Osteocyte (in vitro differentiated cells): Measurements from ENCODE around the gene GAB2. TPM values are rescaled to one million over a fixed set of nuclear protein-coding genes. Genes with fewer than 3 reads are reported as not detected.
"Not testable (repeated sequence)": the region's sequence is repeated elsewhere in the genome, so short reads cannot be mapped to it uniquely, and the experiment has no call there.

Experiments
- DNase-seq: peaks from one replicate; pipeline ENCODE4 v3.0.0; 2021; ENCODE audit warnings: mixed read lengths; ENCODE audit not compliant: unreplicated experiment; ENCODE audit errors: extremely low spot score
- H3K27ac Mint-ChIP-seq: one replicate; pipeline ENCODE4 v1.8.0; 2021; ENCODE audit warnings: mild to moderate bottlenecking, mixed read lengths; ENCODE audit not compliant: unreplicated experiment
- H3K27me3 Mint-ChIP-seq: one replicate; pipeline ENCODE4 v1.8.0; 2021; ENCODE audit warnings: mixed read lengths; ENCODE audit not compliant: unreplicated experiment
- H3K36me3 Mint-ChIP-seq: one replicate; pipeline ENCODE4 v1.8.0; 2021; ENCODE audit warnings: mixed read lengths; ENCODE audit not compliant: unreplicated experiment
- H3K4me1 Mint-ChIP-seq: one replicate; pipeline ENCODE4 v1.8.0; 2021; ENCODE audit warnings: mixed read lengths; ENCODE audit not compliant: unreplicated experiment
- H3K4me3 Mint-ChIP-seq: one replicate; pipeline ENCODE4 v1.8.0; 2021; ENCODE audit warnings: mild to moderate bottlenecking, moderate library complexity, mixed read lengths; ENCODE audit not compliant: unreplicated experiment
- H3K9me3 Mint-ChIP-seq: one replicate; pipeline ENCODE4 v1.8.0; 2021; ENCODE audit warnings: mixed read lengths; ENCODE audit not compliant: unreplicated experiment
- total RNA-seq: library from RNA; stranded (reverse); gene quantifications from 2 replicates; pipeline ENCODE4 v1.2.1, GENCODE V29; 2021
- TF ChIP-seq, protein P1 (sequence below): fragments of 200-600 bp; sonication (generic); IDR thresholded peaks from 2 replicates; pipeline ENCODE4 v1.5.0; 2021; ENCODE audit warnings: antibody characterized with exemption, mild to moderate bottlenecking, moderate library complexity

GAB2 gene
- total RNA-seq, 1 donor from 2014 or later: 11.4 TPM

DNA sequence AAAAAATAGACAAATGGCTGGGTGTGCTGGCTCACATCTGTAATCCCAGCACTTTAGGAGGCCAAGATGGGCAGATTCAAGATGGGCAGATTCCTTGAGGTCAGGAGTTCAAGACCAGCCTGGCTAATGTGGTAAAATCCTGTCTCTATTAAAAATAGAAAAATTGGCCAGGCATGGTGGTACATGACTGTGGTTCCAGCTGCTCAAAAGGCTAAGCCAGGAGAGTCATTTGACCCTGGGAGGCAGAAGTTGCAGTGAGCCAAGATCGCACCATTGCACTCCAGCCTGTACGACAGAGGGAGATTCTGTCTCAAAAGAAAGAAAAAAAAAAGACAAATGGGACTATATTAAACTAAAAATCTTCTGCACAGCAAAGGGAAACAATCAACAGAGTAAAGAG lies 173.5 kb downstream of the GAB2 start:
- Mint-ChIP-seq H3K4me1 (no peaks in the 10 kb centered on the region), H3K9me3 (peaks cover 12% of the 10 kb centered on the region), H3K36me3 (peaks cover 30% of the 10 kb centered on the region), H3K27ac (no peak overlapping the region), H3K27me3 (no peaks in the 10 kb centered on the region), H3K4me3 (no peak overlapping the region)
- TF ChIP-seq, protein P1, sequence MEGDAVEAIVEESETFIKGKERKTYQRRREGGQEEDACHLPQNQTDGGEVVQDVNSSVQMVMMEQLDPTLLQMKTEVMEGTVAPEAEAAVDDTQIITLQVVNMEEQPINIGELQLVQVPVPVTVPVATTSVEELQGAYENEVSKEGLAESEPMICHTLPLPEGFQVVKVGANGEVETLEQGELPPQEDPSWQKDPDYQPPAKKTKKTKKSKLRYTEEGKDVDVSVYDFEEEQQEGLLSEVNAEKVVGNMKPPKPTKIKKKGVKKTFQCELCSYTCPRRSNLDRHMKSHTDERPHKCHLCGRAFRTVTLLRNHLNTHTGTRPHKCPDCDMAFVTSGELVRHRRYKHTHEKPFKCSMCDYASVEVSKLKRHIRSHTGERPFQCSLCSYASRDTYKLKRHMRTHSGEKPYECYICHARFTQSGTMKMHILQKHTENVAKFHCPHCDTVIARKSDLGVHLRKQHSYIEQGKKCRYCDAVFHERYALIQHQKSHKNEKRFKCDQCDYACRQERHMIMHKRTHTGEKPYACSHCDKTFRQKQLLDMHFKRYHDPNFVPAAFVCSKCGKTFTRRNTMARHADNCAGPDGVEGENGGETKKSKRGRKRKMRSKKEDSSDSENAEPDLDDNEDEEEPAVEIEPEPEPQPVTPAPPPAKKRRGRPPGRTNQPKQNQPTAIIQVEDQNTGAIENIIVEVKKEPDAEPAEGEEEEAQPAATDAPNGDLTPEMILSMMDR: no peak
- no peak for DNase-seq

DNA sequence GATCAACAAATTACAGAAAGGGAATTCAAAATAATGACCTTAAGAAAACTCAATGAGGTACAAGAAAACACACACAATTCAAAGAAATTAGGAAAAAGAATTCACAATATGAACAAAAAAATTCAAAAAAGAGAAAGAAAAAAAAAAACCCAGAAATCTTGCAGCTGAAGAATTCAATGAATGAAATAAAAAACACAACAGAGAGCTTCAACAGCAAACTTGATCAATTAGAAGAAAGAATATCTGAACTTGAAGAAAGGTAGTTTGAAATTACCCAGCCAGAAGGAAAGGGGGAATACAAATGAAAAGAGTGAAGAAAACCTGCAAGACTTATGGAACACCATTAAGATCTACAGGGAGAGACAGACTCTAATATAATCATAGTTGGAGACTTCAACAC lies 176.1 kb downstream of the GAB2 start:
- no peak overlapping the region for H3K27ac Mint-ChIP-seq
- H3K36me3 Mint-ChIP-seq: peaks cover 30% of the 10 kb centered on the region
- no peak for DNase-seq
- peaks cover 20% of the 10 kb centered on the region for H3K9me3 Mint-ChIP-seq
- H3K27me3 Mint-ChIP-seq: no peaks in the 10 kb centered on the region
- TF ChIP-seq, protein P1: no peak
- no peak overlapping the region for H3K4me3 Mint-ChIP-seq
- H3K4me1 Mint-ChIP-seq: no peaks in the 10 kb centered on the region

DNA sequence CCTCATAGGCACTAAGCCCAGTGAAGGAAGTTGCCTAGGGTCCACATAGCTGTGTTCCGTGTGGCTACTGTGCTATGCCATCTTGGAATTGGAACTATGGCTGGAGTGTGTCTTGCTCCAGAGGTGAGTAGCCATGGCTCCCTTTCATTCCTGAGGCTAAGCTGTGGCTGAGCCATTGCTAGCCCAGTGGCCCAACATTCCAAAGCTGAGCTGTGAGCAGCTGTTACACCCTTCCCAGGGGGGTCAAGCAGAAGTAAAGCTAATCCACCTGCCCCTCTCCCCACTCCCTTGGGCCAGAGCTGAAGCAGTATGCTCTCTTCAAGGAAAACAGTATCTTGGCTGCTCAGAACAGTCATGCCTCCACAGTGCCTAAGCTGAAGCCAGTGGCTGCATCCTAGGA lies 177.8 kb downstream of the GAB2 start:
- H3K36me3 Mint-ChIP-seq: peaks cover 27% of the 10 kb centered on the region
- peaks cover 20% of the 10 kb centered on the region for H3K9me3 Mint-ChIP-seq
- H3K4me3 Mint-ChIP-seq: no peak overlapping the region
- H3K4me1 Mint-ChIP-seq: no peaks in the 10 kb centered on the region
- no peak overlapping the region for H3K27ac Mint-ChIP-seq
- TF ChIP-seq, protein P1: no peak
- H3K27me3 Mint-ChIP-seq: no peaks in the 10 kb centered on the region
- DNase-seq: no peak

DNA sequence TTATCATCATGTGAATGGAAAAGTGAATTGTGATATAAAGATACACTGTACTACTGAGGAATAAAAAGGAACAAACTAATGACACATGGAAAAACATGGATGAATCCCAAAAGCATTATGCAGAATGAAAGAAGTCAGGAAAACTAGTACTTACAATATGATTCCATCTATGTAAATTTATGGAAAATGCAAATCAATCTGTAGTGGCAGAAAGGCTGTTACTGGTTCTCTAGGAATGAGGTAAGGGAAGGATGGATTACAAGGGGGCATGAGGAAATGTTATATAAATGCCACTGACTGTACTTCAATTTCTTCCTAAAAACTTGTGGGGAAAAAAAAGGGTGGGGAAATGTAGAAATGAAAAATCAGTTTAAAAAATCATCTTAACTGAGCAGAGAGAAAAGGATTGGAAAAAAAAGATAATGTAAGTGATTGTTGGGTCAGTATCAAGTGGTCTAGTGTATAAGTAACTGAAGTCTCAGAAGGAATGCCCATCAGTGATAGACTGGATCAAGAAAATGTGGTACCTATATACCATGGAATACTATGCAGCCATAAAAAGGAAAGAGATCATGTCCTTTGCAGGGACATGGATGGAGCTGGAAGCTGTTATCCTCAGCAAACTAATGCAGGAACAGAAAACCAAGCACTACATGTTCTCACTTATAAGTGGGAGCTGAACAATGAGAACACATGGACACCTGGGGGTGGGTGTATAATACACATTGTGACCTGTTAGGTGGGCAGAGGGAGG lies 180.2 kb downstream of the GAB2 start:
- Mint-ChIP-seq H3K27ac (no peak overlapping the region), H3K9me3 (peaks cover 20% of the 10 kb centered on the region), H3K27me3 (no peaks in the 10 kb centered on the region), H3K4me3 (no peak overlapping the region), H3K4me1 (no peaks in the 10 kb centered on the region), H3K36me3 (peaks cover 23% of the 10 kb centered on the region)
- no peak for DNase-seq
- TF ChIP-seq, protein P1: no peak

DNA sequence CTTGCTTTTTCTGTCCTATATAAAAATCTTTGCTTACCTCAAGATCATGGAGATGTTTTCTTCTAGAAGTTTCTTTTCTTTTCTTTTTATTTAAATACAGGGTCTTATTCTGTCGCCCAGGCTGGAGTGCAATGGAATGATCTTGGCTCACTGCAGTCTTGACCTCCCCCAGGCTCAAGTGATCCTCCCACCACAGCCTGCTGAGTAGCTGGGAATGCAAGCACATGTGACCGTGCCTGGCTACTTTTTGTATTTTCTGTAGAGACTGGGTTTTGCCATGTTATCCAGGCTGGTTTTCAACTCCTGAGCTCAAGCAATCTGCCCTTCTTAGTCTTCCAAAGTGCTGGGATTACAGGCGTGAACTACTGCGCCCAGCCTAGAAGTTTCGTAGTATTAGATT lies 183.6 kb downstream of the GAB2 start:
- Mint-ChIP-seq H3K27me3 (no peaks in the 10 kb centered on the region), H3K4me3 (no peak overlapping the region), H3K4me1 (no peaks in the 10 kb centered on the region), H3K27ac (no peak overlapping the region), H3K36me3 (peaks cover 10% of the 10 kb centered on the region), H3K9me3 (peaks cover 8% of the 10 kb centered on the region)
- TF ChIP-seq, protein P1: no peak
- DNase-seq: no peak

DNA sequence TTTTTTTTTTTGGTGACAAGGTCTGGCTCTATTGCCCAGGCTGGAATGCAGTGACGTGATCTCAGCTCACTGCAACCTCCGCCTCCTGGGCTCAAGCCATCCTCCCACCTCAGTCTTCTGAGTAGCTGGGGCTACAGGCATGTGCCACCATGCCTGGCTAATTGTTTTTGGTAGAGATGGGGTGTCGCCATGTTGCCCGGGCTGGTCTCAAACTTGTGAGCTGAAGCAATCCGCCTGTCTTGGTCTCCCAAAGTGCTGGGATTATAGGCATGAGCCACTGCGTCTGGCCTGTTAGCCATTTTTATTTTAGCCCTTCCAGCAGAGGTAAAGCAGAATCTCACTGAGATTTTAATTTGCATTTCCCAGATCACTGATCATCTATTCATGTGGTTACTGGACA lies 184.6 kb downstream of the GAB2 start:
- H3K36me3 Mint-ChIP-seq: peaks cover 10% of the 10 kb centered on the region
- H3K9me3 Mint-ChIP-seq, H3K4me3 Mint-ChIP-seq, H3K27ac Mint-ChIP-seq, H3K27me3 Mint-ChIP-seq, H3K4me1 Mint-ChIP-seq: not testable (repeated sequence)
- DNase-seq: peak; percentile 68
